Loucy (cell line): ENCODE data around the gene MMP11.

Source experiments
- H2AFZ ChIP-seq: fragments of 200-600 bp; sonication (generic); 2 replicates; pipeline ENCODE4 v1.6.0; 2016; ENCODE audit warnings: antibody characterized with exemption, mild to moderate bottlenecking, low read length, moderate library complexity
- H3F3A ChIP-seq: fragments of 200-600 bp; 2 replicates; pipeline ENCODE4 v1.6.0; 2016; ENCODE audit warnings: antibody characterized with exemption, low read depth, mild to moderate bottlenecking
- H3K27me3 ChIP-seq: fragments of 200-600 bp; sonication (generic); 2 replicates; pipeline ENCODE4 v1.6.1; 2014; ENCODE audit warnings: low read length, mild to moderate bottlenecking; ENCODE audit not compliant: insufficient read depth, poor library complexity, severe bottlenecking
- H3K36me3 ChIP-seq: fragments of 200-600 bp; sonication (generic); 2 replicates; pipeline ENCODE4 v1.6.1; 2016; ENCODE audit warnings: low read length; ENCODE audit not compliant: insufficient read depth
- H3K4me1 ChIP-seq: fragments of 200-600 bp; sonication (generic); 2 replicates; pipeline ENCODE4 v1.5.1; 2014; ENCODE audit warnings: low read length, mild to moderate bottlenecking; ENCODE audit not compliant: insufficient read depth, poor library complexity, severe bottlenecking
- H3K4me2 ChIP-seq: fragments of 200-600 bp; sonication (generic); 2 replicates; pipeline ENCODE4 v1.6.0; 2014; ENCODE audit warnings: antibody characterized with exemption, low read length, low read depth, mild to moderate bottlenecking; ENCODE audit not compliant: poor library complexity, severe bottlenecking
- H3K4me3 ChIP-seq: fragments of 200-600 bp; sonication (generic); 2 replicates; pipeline ENCODE4 v1.5.1; 2014; ENCODE audit warnings: low read length, mild to moderate bottlenecking, mixed read lengths; ENCODE audit not compliant: poor library complexity, severe bottlenecking
- H3K79me2 ChIP-seq: fragments of 200-600 bp; sonication (generic); 2 replicates; pipeline ENCODE4 v1.6.1; 2014; ENCODE audit warnings: low read length; ENCODE audit not compliant: insufficient read depth
- H3K9ac ChIP-seq: fragments of 200-600 bp; sonication (generic); 2 replicates; pipeline ENCODE4 v1.6.0; 2014; ENCODE audit warnings: mild to moderate bottlenecking, low read depth, low read length, moderate library complexity; ENCODE audit not compliant: poor library complexity, severe bottlenecking
- H3K9me2 ChIP-seq: fragments of 200-600 bp; sonication (generic); replicated peaks from 2 replicates; pipeline ENCODE4 v1.6.1; 2016; ENCODE audit warnings: low read depth, low read length, mixed read lengths
- H3K9me3 ChIP-seq: fragments of 200-600 bp; sonication (generic); 2 replicates; pipeline ENCODE4 v1.6.1; 2014; ENCODE audit warnings: mild to moderate bottlenecking, antibody characterized with exemption, low read length, low read depth; ENCODE audit not compliant: insufficient read depth
- H4K20me1 ChIP-seq: fragments of 200-600 bp; sonication (generic); 2 replicates; pipeline ENCODE4 v1.6.0; 2014; ENCODE audit warnings: antibody characterized with exemption, low read length, mild to moderate bottlenecking; ENCODE audit not compliant: insufficient read depth, poor library complexity, severe bottlenecking
- EZH2phosphoT487 ChIP-seq: fragments of 200-600 bp; IDR thresholded peaks from 2 replicates; pipeline ENCODE4 v1.6.1; 2018; ENCODE audit warnings: antibody characterized with exemption, mild to moderate bottlenecking, moderate library complexity, borderline replicate concordance
- TF ChIP-seq, protein P1 (sequence below): fragments of 200-600 bp; sonication (generic); conservative IDR thresholded peaks from 2 replicates; pipeline ENCODE4 v1.5.1; 2014; ENCODE audit warnings: mild to moderate bottlenecking, antibody characterized with exemption, low read length

Gene MMP11

DNA sequence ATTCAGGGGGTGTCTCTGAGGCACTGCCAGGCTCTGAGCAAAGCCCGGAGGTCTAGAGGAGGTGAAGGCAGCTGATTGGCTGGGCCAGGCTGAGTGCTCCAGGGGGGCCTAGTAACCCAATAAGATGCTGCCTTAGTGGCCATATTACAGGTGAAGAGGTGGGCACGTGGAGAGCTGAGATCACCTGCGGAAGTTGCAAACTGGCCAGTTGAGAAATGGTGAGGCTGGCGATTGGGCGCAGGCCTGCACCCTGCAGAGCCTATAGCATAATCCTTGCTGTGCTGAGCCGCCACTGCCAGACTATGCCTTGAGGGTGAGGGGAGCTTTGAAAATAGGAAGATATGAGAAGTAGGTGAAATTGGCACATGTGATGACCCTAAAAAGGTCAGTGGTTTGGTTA is 44.5 kb downstream of the MMP11 start:
- Histone ChIP-seq H4K20me1 (no peaks in the 10 kb centered on the region), H3K9ac (no peak overlapping the region), H3K4me2 (no peak overlapping the region), H3K79me2 (no peaks in the 10 kb centered on the region), H3K4me1 (no peaks in the 10 kb centered on the region), H3F3A (no peaks in the 10 kb centered on the region), H3K4me3 (no peak overlapping the region), H3K9me2 (no peaks in the 10 kb centered on the region), H3K27me3 (no peaks in the 10 kb centered on the region), H3K36me3 (peaks cover 58% of the 10 kb centered on the region; the same call in 1 of the 2 replicates), H3K9me3 (no peaks in the 10 kb centered on the region), H2AFZ (no peak overlapping the region)
- TF ChIP-seq EZH2phosphoT487, result no peak
- TF ChIP-seq, protein P1, sequence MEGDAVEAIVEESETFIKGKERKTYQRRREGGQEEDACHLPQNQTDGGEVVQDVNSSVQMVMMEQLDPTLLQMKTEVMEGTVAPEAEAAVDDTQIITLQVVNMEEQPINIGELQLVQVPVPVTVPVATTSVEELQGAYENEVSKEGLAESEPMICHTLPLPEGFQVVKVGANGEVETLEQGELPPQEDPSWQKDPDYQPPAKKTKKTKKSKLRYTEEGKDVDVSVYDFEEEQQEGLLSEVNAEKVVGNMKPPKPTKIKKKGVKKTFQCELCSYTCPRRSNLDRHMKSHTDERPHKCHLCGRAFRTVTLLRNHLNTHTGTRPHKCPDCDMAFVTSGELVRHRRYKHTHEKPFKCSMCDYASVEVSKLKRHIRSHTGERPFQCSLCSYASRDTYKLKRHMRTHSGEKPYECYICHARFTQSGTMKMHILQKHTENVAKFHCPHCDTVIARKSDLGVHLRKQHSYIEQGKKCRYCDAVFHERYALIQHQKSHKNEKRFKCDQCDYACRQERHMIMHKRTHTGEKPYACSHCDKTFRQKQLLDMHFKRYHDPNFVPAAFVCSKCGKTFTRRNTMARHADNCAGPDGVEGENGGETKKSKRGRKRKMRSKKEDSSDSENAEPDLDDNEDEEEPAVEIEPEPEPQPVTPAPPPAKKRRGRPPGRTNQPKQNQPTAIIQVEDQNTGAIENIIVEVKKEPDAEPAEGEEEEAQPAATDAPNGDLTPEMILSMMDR, result no peak

DNA sequence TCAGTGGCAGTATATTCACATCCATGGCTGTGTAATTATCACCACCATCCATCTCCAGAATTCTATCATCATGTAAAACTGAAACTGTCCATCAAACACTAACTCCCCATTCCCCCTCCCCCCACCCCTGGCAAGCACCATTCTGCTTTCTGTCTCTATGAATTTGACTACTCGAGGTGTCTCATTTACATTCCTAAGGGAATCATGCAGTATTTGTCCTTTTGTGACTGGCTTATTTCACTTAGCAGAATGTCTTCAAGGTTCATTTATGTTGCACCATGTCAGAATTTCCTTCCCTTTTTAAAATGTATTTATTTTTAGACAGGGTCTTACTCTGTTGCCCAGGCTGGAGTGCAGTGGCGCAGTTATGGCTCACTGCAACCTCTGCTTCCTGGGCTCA is 45.9 kb downstream of the MMP11 start:
- H3K9me3 ChIP-seq, result no peaks in the 10 kb centered on the region
- no peaks in the 10 kb centered on the region for H3K79me2 ChIP-seq
- peaks cover 71% of the 10 kb centered on the region; the same call in 1 of the 2 replicates for H3K36me3 ChIP-seq
- no peaks in the 10 kb centered on the region for H3F3A ChIP-seq
- H2AFZ ChIP-seq, result no peak overlapping the region
- no peak overlapping the region for H3K4me2 ChIP-seq
- no peaks in the 10 kb centered on the region for H3K4me1 ChIP-seq
- no peaks in the 10 kb centered on the region for H4K20me1 ChIP-seq
- no peaks in the 10 kb centered on the region for H3K9me2 ChIP-seq
- H3K9ac ChIP-seq, result no peak overlapping the region
- H3K4me3 ChIP-seq, result no peak overlapping the region
- H3K27me3 ChIP-seq, result no peaks in the 10 kb centered on the region
- no peak for TF ChIP-seq EZH2phosphoT487
- TF ChIP-seq, protein P1, result no peak

DNA sequence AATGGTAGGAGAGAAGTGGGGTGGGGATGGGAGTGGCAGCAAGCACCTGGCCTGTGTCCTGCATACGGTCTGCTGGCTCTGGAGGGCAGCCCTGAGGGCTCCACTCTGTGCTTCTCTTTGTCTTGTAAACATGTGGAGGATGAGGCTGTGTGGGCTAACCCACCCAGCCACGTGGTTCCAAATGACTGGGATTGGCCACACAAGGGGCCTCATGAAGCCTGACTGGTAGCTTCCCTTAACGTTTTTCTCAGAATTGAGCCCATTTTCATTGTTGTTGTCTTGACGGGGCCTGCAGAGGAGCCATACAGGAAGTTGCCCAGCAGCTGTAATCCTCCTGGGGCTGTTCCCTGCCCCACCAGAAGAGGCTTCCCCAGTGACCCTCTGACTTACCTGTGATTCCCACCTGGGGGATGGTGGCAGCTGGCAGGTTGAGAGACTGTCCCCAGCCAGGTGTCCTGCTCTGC is 48.1 kb downstream of the MMP11 start:
- H3K4me3 ChIP-seq, result no peak overlapping the region
- no peaks in the 10 kb centered on the region for H3K4me1 ChIP-seq
- no peaks in the 10 kb centered on the region for H3F3A ChIP-seq
- H3K27me3 ChIP-seq, result no peaks in the 10 kb centered on the region
- H2AFZ ChIP-seq, result no peak overlapping the region
- TF ChIP-seq, protein P1, result no peak
- TF ChIP-seq EZH2phosphoT487, result no peak
- H3K9me3 ChIP-seq, result no peaks in the 10 kb centered on the region
- H3K36me3 ChIP-seq, result peaks cover 92% of the 10 kb centered on the region; the same call in 1 of the 2 replicates
- no peak overlapping the region for H3K4me2 ChIP-seq
- H4K20me1 ChIP-seq, result no peaks in the 10 kb centered on the region
- no peak overlapping the region for H3K9ac ChIP-seq
- H3K79me2 ChIP-seq, result no peaks in the 10 kb centered on the region
- H3K9me2 ChIP-seq, result no peaks in the 10 kb centered on the region
